ENCODE results near the gene RDH5. TPM values are rescaled to one million over a fixed set of nuclear protein-coding genes. Genes with fewer than 3 reads are reported as not detected.

The RDH5 gene
- total RNA-seq, 1 experiment from 2014 or later = 6.0 TPM

DNA sequence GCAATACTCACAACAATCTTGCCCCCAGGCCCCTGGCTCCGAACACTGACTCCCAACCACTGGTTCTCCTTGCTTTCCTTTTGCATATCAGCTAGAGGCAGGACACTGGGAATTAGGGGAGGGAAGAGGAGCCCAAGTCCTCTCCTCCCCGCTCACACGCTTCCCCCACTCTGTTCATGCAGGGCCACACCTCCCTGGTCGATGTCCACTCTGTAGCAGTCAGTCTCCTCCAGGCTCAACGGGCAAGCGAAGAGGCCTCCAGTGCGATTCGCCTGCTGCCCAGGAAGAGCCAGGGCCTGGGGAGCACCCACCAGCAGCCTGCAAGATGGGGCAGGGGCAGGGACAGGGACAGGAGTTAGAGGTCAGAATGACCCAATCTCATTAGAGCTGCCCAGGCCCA lies 17.3 kb upstream of the RDH5 start:
- Histone ChIP-seq H3K36me3 (ENCODE audit: control insufficient read depth, insufficient read depth, low read length) (no peaks in the 10 kb centered on the region), H3K4me3 (ENCODE audit: low read depth, low read length) (no peak overlapping the region), H3K4me1 (peaks cover 37% of the 10 kb centered on the region), H3K27me3 (replicated peaks; ENCODE audit: control insufficient read depth, insufficient read depth, low read length) (no peaks in the 10 kb centered on the region), H3K9me3 (no peaks in the 10 kb centered on the region)
- DNase-seq = no peak
- BruUV-seq (replicated peaks) = no TSS peak
- TF ChIP-seq, protein P1, sequence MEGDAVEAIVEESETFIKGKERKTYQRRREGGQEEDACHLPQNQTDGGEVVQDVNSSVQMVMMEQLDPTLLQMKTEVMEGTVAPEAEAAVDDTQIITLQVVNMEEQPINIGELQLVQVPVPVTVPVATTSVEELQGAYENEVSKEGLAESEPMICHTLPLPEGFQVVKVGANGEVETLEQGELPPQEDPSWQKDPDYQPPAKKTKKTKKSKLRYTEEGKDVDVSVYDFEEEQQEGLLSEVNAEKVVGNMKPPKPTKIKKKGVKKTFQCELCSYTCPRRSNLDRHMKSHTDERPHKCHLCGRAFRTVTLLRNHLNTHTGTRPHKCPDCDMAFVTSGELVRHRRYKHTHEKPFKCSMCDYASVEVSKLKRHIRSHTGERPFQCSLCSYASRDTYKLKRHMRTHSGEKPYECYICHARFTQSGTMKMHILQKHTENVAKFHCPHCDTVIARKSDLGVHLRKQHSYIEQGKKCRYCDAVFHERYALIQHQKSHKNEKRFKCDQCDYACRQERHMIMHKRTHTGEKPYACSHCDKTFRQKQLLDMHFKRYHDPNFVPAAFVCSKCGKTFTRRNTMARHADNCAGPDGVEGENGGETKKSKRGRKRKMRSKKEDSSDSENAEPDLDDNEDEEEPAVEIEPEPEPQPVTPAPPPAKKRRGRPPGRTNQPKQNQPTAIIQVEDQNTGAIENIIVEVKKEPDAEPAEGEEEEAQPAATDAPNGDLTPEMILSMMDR (IDR thresholded peaks at IDR 0.05; ENCODE audit: insufficient read depth in 1 of 2, low read depth in 1 of 2, low read length in 1 of 2, severe bottlenecking in 1 of 2, unreplicated experiment in 1 of 2) = no peak
- H3K4me3 Mint-ChIP-seq (ENCODE audit: unreplicated experiment) = no peak overlapping the region
- H3K4me1 Mint-ChIP-seq (ENCODE audit: low read depth, unreplicated experiment) = peaks cover 16% of the 10 kb centered on the region
- CTCF ChIA-PET = no interaction called here
- POLR2A ChIA-PET = no interaction called here
- no peaks in the 10 kb centered on the region for H3K27me3 Mint-ChIP-seq (ENCODE audit: insufficient read depth, unreplicated experiment)
- no peak overlapping the region for H3K27ac Mint-ChIP-seq (ENCODE audit: unreplicated experiment)
- H3K36me3 Mint-ChIP-seq (ENCODE audit: insufficient read depth, unreplicated experiment) = no peaks in the 10 kb centered on the region
- no peaks in the 10 kb centered on the region for H3K9me3 Mint-ChIP-seq (ENCODE audit: unreplicated experiment)
- intact Hi-C loops (cut with micrococcal nuclease; ENCODE audit: unreplicated experiment) = no loop called here

DNA sequence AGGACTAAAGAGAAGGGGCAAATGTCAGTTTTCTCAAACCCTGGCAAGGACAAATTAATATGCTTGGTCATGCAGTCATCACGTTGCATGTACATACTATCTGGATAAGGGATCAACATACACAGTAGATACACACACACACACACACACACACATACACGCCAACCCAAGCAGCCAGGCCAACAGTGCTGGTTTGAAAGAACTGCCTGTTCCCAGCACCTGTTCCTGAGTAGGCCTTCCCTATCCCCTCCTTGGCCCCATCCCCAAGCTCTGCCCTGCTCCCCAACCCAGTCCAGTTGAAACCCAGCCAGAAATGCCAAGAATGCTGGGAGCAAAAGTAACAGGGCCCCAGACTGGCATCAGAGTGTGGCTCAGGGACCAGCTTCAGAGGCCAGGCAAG lies 16.9 kb upstream of the RDH5 start:
- ChIA-PET POLR2A (no interaction called here), CTCF (no interaction called here)
- no TSS peak for BruUV-seq (replicated peaks)
- intact Hi-C loops (cut with micrococcal nuclease; ENCODE audit: unreplicated experiment) = no loop called here
- H3K4me1 Mint-ChIP-seq (ENCODE audit: low read depth, unreplicated experiment) = peaks cover 21% of the 10 kb centered on the region
- no peaks in the 10 kb centered on the region for H3K36me3 Mint-ChIP-seq (ENCODE audit: insufficient read depth, unreplicated experiment)
- no peaks in the 10 kb centered on the region for H3K9me3 Mint-ChIP-seq (ENCODE audit: unreplicated experiment)
- H3K27me3 ChIP-seq (replicated peaks; ENCODE audit: control insufficient read depth, insufficient read depth, low read length) = no peaks in the 10 kb centered on the region
- no peak overlapping the region for H3K27ac Mint-ChIP-seq (ENCODE audit: unreplicated experiment)
- DNase-seq = no peak
- H3K36me3 ChIP-seq (ENCODE audit: control insufficient read depth, insufficient read depth, low read length) = no peaks in the 10 kb centered on the region
- H3K9me3 ChIP-seq = no peaks in the 10 kb centered on the region
- TF ChIP-seq, protein P1 (IDR thresholded peaks at IDR 0.05; ENCODE audit: insufficient read depth in 1 of 2, low read depth in 1 of 2, low read length in 1 of 2, severe bottlenecking in 1 of 2, unreplicated experiment in 1 of 2) = no peak
- H3K4me3 ChIP-seq (ENCODE audit: low read depth, low read length) = no peak overlapping the region
- H3K4me1 ChIP-seq = peaks cover 37% of the 10 kb centered on the region
- H3K4me3 Mint-ChIP-seq (ENCODE audit: unreplicated experiment) = no peak overlapping the region
- H3K27me3 Mint-ChIP-seq (ENCODE audit: insufficient read depth, unreplicated experiment) = peaks cover 4% of the 10 kb centered on the region

DNA sequence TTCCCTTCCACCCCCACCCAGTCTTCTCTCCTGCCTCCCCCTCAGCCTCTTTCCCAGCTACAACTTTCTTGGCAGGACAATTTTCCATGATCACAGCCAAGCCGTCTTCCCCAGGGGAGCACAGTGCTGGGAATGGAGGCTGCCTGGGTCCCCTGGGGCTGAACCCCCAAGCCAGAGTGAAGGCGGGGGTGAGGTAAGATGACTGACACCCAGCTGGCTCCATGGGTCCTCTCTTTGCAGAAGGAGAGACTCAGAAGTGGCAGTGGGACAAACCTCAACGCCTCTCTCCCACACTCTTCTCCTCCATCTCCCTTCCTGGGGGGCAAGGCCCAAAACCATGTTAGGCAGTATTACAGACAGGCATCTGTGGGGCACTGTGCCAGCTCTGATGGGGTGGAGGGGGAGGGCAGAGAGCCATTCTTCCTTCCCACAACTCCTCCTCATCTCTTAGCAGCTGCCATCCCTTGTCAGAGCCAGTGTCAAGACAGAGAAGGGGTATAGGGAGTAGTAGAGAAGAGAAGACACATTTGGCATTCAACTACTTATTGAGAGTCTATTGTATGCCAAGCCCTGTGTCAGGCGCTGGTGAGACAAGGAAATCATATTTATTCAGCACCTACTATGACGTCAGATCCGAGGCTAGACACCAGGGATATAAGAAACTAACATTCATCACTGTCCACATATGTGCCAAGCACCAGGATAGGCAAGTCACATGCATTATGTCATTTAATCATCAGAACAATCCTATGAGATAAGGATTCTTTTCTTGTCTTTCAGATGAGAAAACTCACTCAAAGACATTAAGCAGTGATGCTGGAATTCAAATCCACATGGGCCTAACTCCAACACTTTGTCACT lies 16.1 kb upstream of the RDH5 start:
- DNase-seq = no peak
- Mint-ChIP-seq H3K4me3 (ENCODE audit: unreplicated experiment) (peak overlapping the region; percentile 41), H3K27ac (ENCODE audit: unreplicated experiment) (no peak overlapping the region), H3K36me3 (ENCODE audit: insufficient read depth, unreplicated experiment) (no peaks in the 10 kb centered on the region), H3K4me1 (ENCODE audit: low read depth, unreplicated experiment) (peaks cover 28% of the 10 kb centered on the region), H3K9me3 (ENCODE audit: unreplicated experiment) (no peaks in the 10 kb centered on the region), H3K27me3 (ENCODE audit: insufficient read depth, unreplicated experiment) (peaks cover 8% of the 10 kb centered on the region)
- intact Hi-C loops (cut with micrococcal nuclease; ENCODE audit: unreplicated experiment) = loop anchor here (1.0 to 2.0 kb wide), 2 partner anchors 17 to 23 kb away; partner anchors contain the start of gene RDH5
- Histone ChIP-seq H3K36me3 (ENCODE audit: control insufficient read depth, insufficient read depth, low read length) (no peaks in the 10 kb centered on the region), H3K4me3 (ENCODE audit: low read depth, low read length) (no peak overlapping the region), H3K4me1 (peaks cover 37% of the 10 kb centered on the region), H3K9me3 (no peaks in the 10 kb centered on the region), H3K27me3 (replicated peaks; ENCODE audit: control insufficient read depth, insufficient read depth, low read length) (no peaks in the 10 kb centered on the region)
- CTCF ChIA-PET = interaction anchor here (0.8 to 3.5 kb wide), 6 partner anchors 7 to 35 kb away, joined by 3 to 41 read pairs (median 4); partner anchors contain the start of genes BLOC1S1 and RDH5
- POLR2A ChIA-PET = interaction anchor here (0.9 to 1.4 kb wide), 4 partner anchors 12 to 138 kb away, joined by 3 to 10 read pairs (median 6); partner anchors contain the start of genes BLOC1S1, MMP19 and RDH5
- BruUV-seq (replicated peaks) = no TSS peak
- TF ChIP-seq, protein P1 (IDR thresholded peaks at IDR 0.05; ENCODE audit: insufficient read depth in 1 of 2, low read depth in 1 of 2, low read length in 1 of 2, severe bottlenecking in 1 of 2, unreplicated experiment in 1 of 2) = no peak
